H9 (cell line): ENCODE data around the gene RANBP3. TPM values are rescaled to one million over a fixed set of nuclear protein-coding genes. Genes with fewer than 3 reads are reported as not detected.
A peak's percentile ranks its signal among the peaks of the same experiment; 100 is the strongest.
"Not testable (repeated sequence)": the region's sequence is repeated elsewhere in the genome, so short reads cannot be mapped to it uniquely, and the experiment has no call there.

ENCODE experiments used
- DNase-seq: peaks from one replicate; pipeline ENCODE4 v3.0.0-alpha.2; 2017
- H2AFZ ChIP-seq: one replicate; pipeline ENCODE4 v1.6.1; 2013; ENCODE audit warnings: mild to moderate bottlenecking, low read length, control low read depth, moderate library complexity
- H2AK5ac ChIP-seq: 2 replicates; pipeline ENCODE4 v1.6.1; 2013; ENCODE audit warnings: low read length, control low read depth, mixed read lengths; ENCODE audit not compliant: insufficient read length
- H2BK120ac ChIP-seq: one replicate; pipeline ENCODE4 v1.6.1; 2013; ENCODE audit warnings: low read depth, mild to moderate bottlenecking, low read length, control low read depth, inconsistent platforms; ENCODE audit not compliant: poor library complexity, severe bottlenecking
- H2BK12ac ChIP-seq: 2 replicates; pipeline ENCODE4 v1.6.1; 2013; ENCODE audit warnings: low read length, control low read depth, mixed read lengths, low read depth; ENCODE audit not compliant: insufficient read length
- H2BK15ac ChIP-seq: 2 replicates; pipeline ENCODE4 v1.6.1; 2013; ENCODE audit warnings: low read depth, low read length, control low read depth
- H2BK20ac ChIP-seq: one replicate; pipeline ENCODE4 v1.6.1; 2013; ENCODE audit warnings: low read depth, mild to moderate bottlenecking, low read length, control low read depth, inconsistent platforms; ENCODE audit not compliant: poor library complexity, severe bottlenecking
- H2BK5ac ChIP-seq: 2 replicates; pipeline ENCODE4 v1.6.1; 2013; ENCODE audit warnings: low read length, control low read depth, mixed read lengths; ENCODE audit not compliant: insufficient read length
- H3K14ac ChIP-seq: 2 replicates; pipeline ENCODE4 v1.6.1; 2013; ENCODE audit warnings: low read length, control low read depth; ENCODE audit not compliant: insufficient read depth
- H3K18ac ChIP-seq: 2 replicates; pipeline ENCODE4 v1.6.1; 2013; ENCODE audit warnings: low read depth, mild to moderate bottlenecking, mixed read lengths, low read length, control low read depth; ENCODE audit not compliant: insufficient read length
- H3K23ac ChIP-seq: 2 replicates; pipeline ENCODE4 v1.6.1; 2013; ENCODE audit warnings: low read length, control low read depth, mixed read lengths, low read depth; ENCODE audit not compliant: insufficient read length
- H3K23me2 ChIP-seq: 2 replicates; pipeline ENCODE4 v1.6.1; 2013; ENCODE audit warnings: low read depth, mild to moderate bottlenecking, mixed read lengths, low read length, control low read depth; ENCODE audit not compliant: insufficient read length, poor library complexity, severe bottlenecking
- H3K27ac ChIP-seq: 2 replicates; pipeline ENCODE4 v1.5.1; 2013; ENCODE audit warnings: low read length, control low read depth, mixed read lengths, low read depth; ENCODE audit not compliant: insufficient read length
- H3K27me3 ChIP-seq: 2 replicates; pipeline ENCODE4 v1.6.1; 2013; ENCODE audit warnings: low read length, control low read depth, inconsistent platforms; ENCODE audit not compliant: insufficient read depth
- H3K4ac ChIP-seq: 2 replicates; pipeline ENCODE4 v1.6.1; 2013; ENCODE audit warnings: low read depth, mild to moderate bottlenecking, control low read depth, inconsistent platforms, low read length, moderate library complexity
- H3K4me1 ChIP-seq: 2 replicates; pipeline ENCODE4 v1.6.1; 2013; ENCODE audit warnings: low read length, control low read depth, inconsistent platforms; ENCODE audit not compliant: insufficient read depth
- H3K4me2 ChIP-seq: 2 replicates; pipeline ENCODE4 v1.6.1; 2013; ENCODE audit warnings: low read length, control low read depth, mixed read lengths; ENCODE audit not compliant: insufficient read length, insufficient read depth
- H3K56ac ChIP-seq: 2 replicates; pipeline ENCODE4 v1.6.1; 2013; ENCODE audit warnings: low read depth, mild to moderate bottlenecking, mixed read lengths, low read length, control low read depth; ENCODE audit not compliant: insufficient read length
- H3K79me1 ChIP-seq: 2 replicates; pipeline ENCODE4 v1.6.1; 2013; ENCODE audit warnings: low read depth, mild to moderate bottlenecking, moderate library complexity, low read length, control low read depth, inconsistent platforms; ENCODE audit not compliant: insufficient read depth, poor library complexity, severe bottlenecking
- H3K79me2 ChIP-seq: 2 replicates; pipeline ENCODE4 v1.6.1; 2013; ENCODE audit warnings: low read length, control low read depth, inconsistent platforms; ENCODE audit not compliant: insufficient read depth
- H3K9ac ChIP-seq: 2 replicates; pipeline ENCODE4 v1.6.1; 2013; ENCODE audit warnings: low read length, control low read depth, mixed read lengths; ENCODE audit not compliant: insufficient read length; ENCODE audit errors: extremely low read depth
- H3K9me3 ChIP-seq: one replicate; pipeline ENCODE4 v1.6.1; 2013; ENCODE audit warnings: low read depth, low read length, inconsistent platforms; ENCODE audit not compliant: control insufficient read depth
- H3T11ph ChIP-seq: one replicate; pipeline ENCODE4 v1.6.1; 2013; ENCODE audit warnings: mild to moderate bottlenecking, low read length, control low read depth, inconsistent platforms
- H4K20me1 ChIP-seq: one replicate; pipeline ENCODE4 v1.6.1; 2013; ENCODE audit not compliant: control insufficient read depth, insufficient read length, insufficient read depth
- H4K5ac ChIP-seq: 2 replicates; pipeline ENCODE4 v1.6.1; 2013; ENCODE audit warnings: low read depth, mild to moderate bottlenecking, mixed read lengths, low read length, control low read depth; ENCODE audit not compliant: insufficient read length
- H4K8ac ChIP-seq: replicated peaks from 2 replicates; pipeline ENCODE4 v1.6.1; 2013; ENCODE audit warnings: low read length, control low read depth, mixed read lengths, low read depth; ENCODE audit not compliant: insufficient read length
- H4K91ac ChIP-seq: 2 replicates; pipeline ENCODE4 v1.6.1; 2013; ENCODE audit warnings: low read depth, mild to moderate bottlenecking, moderate library complexity, mixed read lengths, low read length, control low read depth; ENCODE audit not compliant: insufficient read length
- H3K27ac Mint-ChIP-seq, 3 experiments: 2 replicates in 2 of 3; 3 replicates in 1 of 3; pipeline ENCODE4 v1.8.0; 2020 to 2021; ENCODE audit warnings: mixed read lengths in 3 of 3, mild to moderate bottlenecking in 1 of 3, moderate library complexity in 1 of 3
- H3K27me3 Mint-ChIP-seq: 2 replicates; pipeline ENCODE4 v1.8.0; 2021; ENCODE audit warnings: low read depth, mild to moderate bottlenecking, moderate library complexity, mixed read lengths
- H3K36me3 Mint-ChIP-seq, 3 experiments: 2 replicates in 2 of 3; 3 replicates in 1 of 3; pipeline ENCODE4 v1.8.0; 2020 to 2021; ENCODE audit warnings: low read depth in 3 of 3, mixed read lengths in 3 of 3; ENCODE audit not compliant: insufficient read depth in 1 of 3
- H3K4me1 Mint-ChIP-seq, 2 experiments: 2 replicates each; pipeline ENCODE4 v1.8.0; 2020; ENCODE audit warnings: mixed read lengths in 2 of 2
- H3K4me3 Mint-ChIP-seq, 2 experiments: 2 replicates in 1 of 2; 3 replicates in 1 of 2; pipeline ENCODE4 v1.8.0; 2020 to 2021; ENCODE audit warnings: mild to moderate bottlenecking in 2 of 2, mixed read lengths in 2 of 2, moderate library complexity in 1 of 2
- H3K9me3 Mint-ChIP-seq, 2 experiments: 2 replicates in 1 of 2; 3 replicates in 1 of 2; pipeline ENCODE4 v1.8.0; 2020; ENCODE audit warnings: mild to moderate bottlenecking in 2 of 2, mixed read lengths in 2 of 2, moderate library complexity in 1 of 2
- CTCF ChIP-seq: fragments of 200-600 bp; sonication (generic); conservative IDR thresholded peaks from 3 replicates; pipeline ENCODE4 v1.8.0; 2021; ENCODE audit warnings: antibody characterized with exemption, mild to moderate bottlenecking
- WGBS: extraction: QIAGEN DNeasy Blood & Tissue Kit; methylation state at CpG from one replicate; pipeline ENCODE4 v1.1.7; 2013; ENCODE audit warnings: missing lambda C conversion rate, low lambda C conversion rate, mixed read lengths; ENCODE audit not compliant: insufficient read length; ENCODE audit errors: extremely low coverage; 5-methylcytosine and 5-hydroxymethylcytosine counted together
- total RNA-seq: library from RNA; stranded (reverse); gene quantifications from 2 replicates; pipeline ENCODE4 v1.2.1, GENCODE V29; 2021

RANBP3 gene
- total RNA-seq, 1 experiment from 2014 or later, result 86.5 TPM

GRCh38 chr19:5877427-5877826 lies 100.5 kb downstream of the RANBP3 start:
- Histone ChIP-seq H3K18ac (no peak overlapping the region), H2BK5ac (no peak overlapping the region), H3K23ac (no peak overlapping the region), H4K5ac (no peak overlapping the region), H2BK15ac (no peak overlapping the region), H3K4me1 (no peaks in the 10 kb centered on the region), H2AK5ac (no peak overlapping the region), H3K79me1 (no peaks in the 10 kb centered on the region), H3K9me3 (no peaks in the 10 kb centered on the region), H2AFZ (no peak overlapping the region), H2BK20ac (no peak overlapping the region), H4K91ac (no peak overlapping the region), H3K14ac (no peak overlapping the region; the same call in 1 of the 2 replicates), H2BK120ac (no peak overlapping the region), H3K4me2 (no peak overlapping the region), H3K23me2 (no peaks in the 10 kb centered on the region), H3T11ph (no peak overlapping the region), H4K8ac (no peak overlapping the region), H2BK12ac (no peak overlapping the region), H3K4ac (no peak overlapping the region), H3K27ac (no peak overlapping the region), H3K27me3 (no peaks in the 10 kb centered on the region), H4K20me1 (no peaks in the 10 kb centered on the region), H3K56ac (no peak overlapping the region), H3K9ac (no peak overlapping the region), H3K79me2 (no peaks in the 10 kb centered on the region)
- Mint-ChIP-seq H3K27ac (no peak overlapping the region), H3K36me3 (no peaks in the 10 kb centered on the region; a peak in 1 of 7 replicates), H3K4me3 (no peak overlapping the region), H3K9me3 (no peaks in the 10 kb centered on the region; a peak in 1 of 5 replicates), H3K27me3 (peaks cover 17% of the 10 kb centered on the region), H3K4me1 (peaks cover 11 to 27% of the 10 kb centered on the region in 2 experiments)
- WGBS, result no CpG with 5 or more reads among the region's 8 CpGs
- TF ChIP-seq CTCF, result no peak
- no peak for DNase-seq

DNA sequence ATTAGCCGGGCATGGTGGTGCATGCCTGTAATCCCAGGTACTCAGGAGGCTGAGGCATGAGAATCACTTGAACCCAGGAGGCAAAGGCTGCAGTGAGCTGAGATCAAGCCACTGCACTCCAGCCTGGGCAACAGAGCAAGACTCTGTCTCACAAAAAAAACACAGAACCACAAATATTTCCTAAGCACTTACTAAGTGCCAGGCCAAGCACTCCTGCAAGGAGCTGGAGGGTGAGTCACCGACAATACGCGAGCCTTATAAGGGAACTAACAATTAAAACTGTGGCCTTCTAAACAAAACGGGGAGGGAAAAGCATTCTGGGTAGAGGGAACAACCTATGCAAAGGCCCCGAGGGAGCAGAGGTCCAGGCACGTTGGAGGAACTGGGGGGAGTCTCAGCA lies 103.4 kb downstream of the RANBP3 start:
- H3K27me3 Mint-ChIP-seq, result peaks cover 16% of the 10 kb centered on the region
- H3K9me3 ChIP-seq, H3K4ac ChIP-seq, H3T11ph ChIP-seq, H2BK120ac ChIP-seq, H3K27me3 ChIP-seq, H2AK5ac ChIP-seq, H3K4me1 ChIP-seq, H3K9ac ChIP-seq, DNase-seq, H2BK15ac ChIP-seq, H3K4me2 ChIP-seq, H2BK12ac ChIP-seq, H3K18ac ChIP-seq, H3K79me1 ChIP-seq, H3K23me2 ChIP-seq, H2BK5ac ChIP-seq, H4K5ac ChIP-seq, H4K8ac ChIP-seq, H3K23ac ChIP-seq, H3K79me2 ChIP-seq, H3K27ac ChIP-seq, H3K56ac ChIP-seq, H2AFZ ChIP-seq, H3K4me3 Mint-ChIP-seq, H4K91ac ChIP-seq, H3K9me3 Mint-ChIP-seq, H4K20me1 ChIP-seq, H2BK20ac ChIP-seq, H3K14ac ChIP-seq, H3K36me3 Mint-ChIP-seq, H3K4me1 Mint-ChIP-seq: not testable (repeated sequence)
- no CpG with 5 or more reads among the region's 7 CpGs for WGBS
- 0 out of 7 replicates have a peak overlapping the region, but pooled peaks of 1 of the 3 experiments have one; percentile 62 for H3K27ac Mint-ChIP-seq
